RWPE1 (cell line): ENCODE data around the gene RHD.
A peak's percentile ranks its signal among the peaks of the same experiment; 100 is the strongest.
"Not testable (repeated sequence)": the region's sequence is repeated elsewhere in the genome, so short reads cannot be mapped to it uniquely, and the experiment has no call there.

Experiments used
- CTCF ChIA-PET: fragments of 350-600 bp; sonication (Branson Sonifier 250); formaldehyde crosslinking; extraction: SDS; loops from one replicate; lab custom pipeline; 2021; lab: Yijun Ruan, JAX
- POLR2A ChIA-PET: fragments of 400-600 bp; formaldehyde crosslinking; extraction: SDS; loops from one replicate; lab custom pipeline; 2020; ENCODE audit warnings: antibody characterized with exemption; ENCODE audit not compliant: low non-redundant PET; lab: Yijun Ruan, JAX
- DNase-seq: peaks from one replicate; pipeline ENCODE4 v3.0.0; 2012; ENCODE audit warnings: low spot score
- H3K27ac ChIP-seq: fragments of 450-650 bp; 2 replicates; pipeline ENCODE4 v1.5.1; 2017

The RHD gene

DNA sequence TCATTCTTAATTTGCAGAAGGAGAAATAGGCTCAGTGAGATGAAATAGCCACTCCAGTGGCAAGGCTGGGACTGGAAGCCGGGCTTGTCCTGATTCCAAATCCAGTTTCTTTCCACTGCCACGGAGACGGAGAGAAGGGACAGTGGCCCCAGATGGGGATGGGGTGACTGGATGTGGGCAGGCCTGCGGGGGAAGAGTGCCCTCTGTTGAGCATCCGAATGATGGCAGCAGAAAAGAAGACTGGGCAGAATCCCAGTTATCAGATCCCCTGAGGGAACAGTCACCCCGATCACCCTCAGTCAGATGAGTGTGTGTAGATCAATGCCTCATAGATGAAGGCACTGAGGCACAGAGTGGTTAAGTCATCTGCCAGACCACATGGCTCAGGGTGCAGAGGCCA, 17.7 kb downstream of the RHD start:
- H3K27ac ChIP-seq, CTCF ChIA-PET, POLR2A ChIA-PET, DNase-seq: not testable (repeated sequence)

DNA sequence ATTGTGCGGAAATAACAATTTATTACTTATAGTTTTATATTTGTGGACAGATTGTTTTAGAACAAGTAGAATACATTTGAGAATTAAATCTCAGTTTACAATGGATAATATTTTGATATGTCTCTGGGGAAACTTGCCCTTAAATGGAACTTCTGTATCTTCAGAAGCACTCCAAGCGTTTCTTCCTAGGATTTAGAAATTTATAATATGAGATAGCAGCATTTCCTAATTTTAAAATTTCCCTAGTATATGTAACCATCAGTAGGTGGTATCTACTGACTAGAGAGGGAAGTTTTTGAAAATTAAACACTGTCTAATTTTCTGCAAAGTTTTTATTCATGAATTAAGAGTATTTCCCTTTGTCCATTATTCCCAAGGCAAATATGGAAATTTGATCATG, 21.1 kb downstream of the RHD start:
- CTCF ChIA-PET: interaction anchor here (0.6 kb wide), 1 partner anchor 38 kb away, joined by 3 read pairs; no protein-coding TSS in a partner anchor
- H3K27ac ChIP-seq, POLR2A ChIA-PET, DNase-seq: not testable (repeated sequence)

DNA sequence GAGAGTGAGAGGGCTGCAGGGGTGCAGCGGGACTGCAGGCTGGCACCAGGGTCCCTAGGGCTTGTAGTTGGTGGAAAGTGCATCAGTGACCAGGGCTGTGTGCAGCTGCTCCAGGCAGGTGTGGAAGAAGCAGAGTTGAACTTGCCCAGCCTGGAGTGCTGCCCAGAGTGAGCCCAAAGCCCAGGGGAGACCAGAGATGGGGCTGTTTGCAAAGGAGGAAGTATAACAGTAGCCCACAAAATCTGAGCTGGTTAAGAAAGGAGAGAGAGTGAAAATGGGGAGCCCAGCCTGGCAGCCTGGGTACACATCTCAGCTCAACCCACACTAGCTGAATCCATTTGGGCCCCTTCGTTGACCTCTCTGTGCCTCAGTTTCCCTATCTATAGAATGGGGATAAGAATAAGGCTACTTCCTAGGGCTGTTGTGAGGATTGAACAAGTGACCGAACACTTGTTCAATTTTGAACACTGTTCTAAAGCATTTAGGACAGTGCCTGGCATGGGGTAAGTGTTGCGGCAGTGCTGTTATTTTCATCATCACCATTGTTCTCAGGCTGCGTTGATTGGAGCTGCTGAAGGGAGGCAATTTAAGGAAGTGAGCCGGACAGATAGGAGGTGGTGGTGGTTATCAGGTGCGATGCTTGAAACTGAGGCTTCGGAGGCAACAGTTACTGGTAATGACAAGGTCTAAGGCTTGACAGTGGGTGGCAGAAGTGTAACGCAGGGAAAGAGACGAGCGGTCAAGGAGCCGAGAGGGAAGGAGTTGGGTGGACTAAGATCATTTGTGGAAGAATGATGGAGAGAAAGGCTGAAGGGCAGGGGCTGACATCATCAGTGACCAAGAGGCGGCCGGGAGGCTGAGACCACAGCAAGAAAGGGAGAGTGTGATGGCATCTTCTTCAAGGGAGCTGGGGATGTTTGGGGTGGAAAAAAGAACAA, 22.8 kb downstream of the RHD start:
- H3K27ac ChIP-seq, CTCF ChIA-PET, POLR2A ChIA-PET, DNase-seq: not testable (repeated sequence)

DNA sequence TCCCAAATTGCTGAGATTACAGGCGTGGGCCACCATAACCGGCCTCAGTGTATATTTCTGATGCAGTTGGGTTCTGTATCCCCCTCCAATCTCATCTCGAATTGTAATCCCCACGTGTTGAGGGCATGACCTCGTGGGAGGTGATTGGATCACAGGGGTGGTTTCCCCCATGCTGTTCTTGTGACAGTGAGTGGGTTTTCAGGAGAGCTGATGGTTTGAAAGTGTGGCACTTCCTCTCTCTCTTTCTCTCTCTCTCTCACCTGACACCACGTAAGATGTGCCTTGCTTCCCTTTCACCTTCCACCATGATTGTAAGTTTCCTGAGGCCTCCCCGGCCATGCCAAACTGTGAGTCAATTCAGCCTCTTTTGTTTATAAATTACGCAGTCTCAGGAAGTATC, 24.2 kb downstream of the RHD start:
- H3K27ac ChIP-seq, DNase-seq, CTCF ChIA-PET, POLR2A ChIA-PET: not testable (repeated sequence)

DNA sequence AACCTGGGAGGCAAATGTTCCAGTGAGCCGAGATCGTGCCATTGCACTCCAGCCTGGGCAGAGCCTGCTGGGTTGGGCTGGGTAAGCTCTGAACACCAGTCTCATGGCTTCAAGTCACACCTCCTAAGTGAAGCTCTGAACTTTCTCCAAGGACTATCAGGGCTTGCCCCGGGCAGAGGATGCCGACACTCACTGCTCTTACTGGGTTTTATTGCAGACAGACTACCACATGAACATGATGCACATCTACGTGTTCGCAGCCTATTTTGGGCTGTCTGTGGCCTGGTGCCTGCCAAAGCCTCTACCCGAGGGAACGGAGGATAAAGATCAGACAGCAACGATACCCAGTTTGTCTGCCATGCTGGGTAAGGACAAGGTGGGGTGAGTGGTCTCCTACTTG, 28.4 kb downstream of the RHD start:
- H3K27ac ChIP-seq, CTCF ChIA-PET, POLR2A ChIA-PET, DNase-seq: not testable (repeated sequence)

DNA sequence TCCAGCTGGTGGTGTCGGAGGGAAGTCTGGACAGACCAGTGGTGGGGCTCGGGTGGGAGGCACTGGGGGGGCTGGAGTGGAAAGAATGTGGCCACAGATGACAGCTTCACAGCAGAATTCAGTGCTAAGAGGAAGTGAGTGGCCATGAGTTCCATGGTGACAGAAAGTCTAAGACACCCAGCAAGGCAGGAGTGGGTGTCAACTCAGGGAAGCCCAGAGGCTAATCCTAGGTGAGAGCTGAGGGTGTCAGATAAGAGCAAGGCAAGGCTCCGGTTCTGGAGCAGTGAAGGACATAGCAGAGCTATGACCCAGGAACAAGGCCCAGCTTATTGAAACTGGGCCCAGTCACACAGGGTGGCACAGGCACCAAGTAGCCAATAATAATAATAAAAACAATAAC, 30.0 kb downstream of the RHD start:
- DNase-seq, POLR2A ChIA-PET, H3K27ac ChIP-seq, CTCF ChIA-PET: not testable (repeated sequence)

DNA sequence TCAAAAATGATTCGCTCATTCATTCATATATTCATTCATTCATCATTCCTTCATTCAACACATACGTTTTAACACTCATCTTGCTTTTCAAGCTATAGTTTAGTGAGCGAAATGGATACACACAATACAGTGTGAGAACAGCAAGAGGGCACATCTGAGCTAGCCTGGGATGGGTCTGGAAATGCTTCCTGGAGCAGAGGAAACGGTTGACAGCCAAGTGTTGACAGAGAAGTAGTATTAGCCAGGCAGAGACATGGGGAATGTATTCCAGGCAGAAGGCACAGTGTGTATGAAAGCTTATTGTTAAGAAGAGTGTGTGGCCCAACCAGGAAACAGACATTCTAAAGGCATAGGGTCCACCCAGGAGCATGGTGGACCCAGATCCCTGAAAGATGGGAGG, 32.6 kb downstream of the RHD start:
- H3K27ac ChIP-seq, POLR2A ChIA-PET, DNase-seq, CTCF ChIA-PET: not testable (repeated sequence)

DNA sequence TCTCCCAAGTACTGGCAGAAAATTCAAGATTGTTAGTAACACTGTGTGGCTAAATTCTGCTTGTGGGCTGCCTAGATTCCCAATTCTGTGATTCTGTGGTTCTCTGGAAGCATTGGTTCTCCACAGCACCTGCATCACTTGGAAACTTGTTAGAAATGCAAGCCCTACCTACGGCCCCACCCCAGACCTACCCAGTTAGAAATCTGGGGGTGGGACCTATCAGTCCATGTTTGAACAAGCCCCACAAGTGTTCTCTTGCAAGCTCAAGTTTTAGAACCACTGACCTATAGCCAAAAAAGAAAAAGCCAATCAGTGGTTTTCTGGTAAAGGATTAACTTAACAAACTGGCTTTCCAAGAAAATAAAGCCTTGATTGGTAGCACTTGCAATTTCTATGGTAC, 35.9 kb downstream of the RHD start:
- H3K27ac ChIP-seq, POLR2A ChIA-PET, DNase-seq, CTCF ChIA-PET: not testable (repeated sequence)

DNA sequence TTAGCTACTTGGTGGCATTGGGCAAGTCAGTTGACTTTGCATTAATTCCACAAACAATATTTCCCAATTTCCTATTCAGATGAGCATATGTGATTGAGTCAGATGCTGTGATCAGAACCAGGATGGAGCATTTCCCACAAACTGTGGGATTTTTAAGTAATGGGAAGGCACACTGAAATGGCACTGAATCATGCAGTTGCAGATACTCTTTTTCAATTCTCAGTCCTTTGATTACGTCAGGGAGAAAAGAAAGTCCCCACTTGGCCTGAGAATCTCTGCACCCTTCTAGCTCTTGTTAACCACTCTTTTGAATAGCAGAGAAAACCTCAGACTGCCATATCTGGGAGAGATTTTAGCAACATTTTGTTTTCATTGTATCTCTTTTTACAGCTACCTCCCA, 36.8 kb downstream of the RHD start:
- POLR2A ChIA-PET, H3K27ac ChIP-seq, CTCF ChIA-PET, DNase-seq: not testable (repeated sequence)

DNA sequence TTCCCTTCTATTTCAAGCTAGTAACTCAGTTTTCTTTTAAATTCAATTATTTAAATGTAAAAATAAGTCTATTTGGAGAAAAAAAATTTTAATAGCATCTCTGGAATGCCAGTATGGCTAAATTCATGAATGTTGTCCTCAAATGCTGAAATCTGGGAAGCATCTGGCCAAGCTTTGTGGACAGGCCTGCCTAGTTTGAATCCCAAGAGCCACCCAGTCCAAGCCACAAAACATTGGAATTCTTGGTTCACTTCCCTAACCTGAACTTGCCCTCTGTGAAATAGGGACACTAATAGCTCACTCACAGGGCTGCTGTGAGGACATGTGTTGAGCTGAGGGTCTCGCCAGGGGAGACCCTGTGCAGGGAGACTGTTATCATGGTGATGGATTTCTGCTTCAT, 37.2 kb downstream of the RHD start:
- H3K27ac ChIP-seq, DNase-seq, POLR2A ChIA-PET, CTCF ChIA-PET: not testable (repeated sequence)

DNA sequence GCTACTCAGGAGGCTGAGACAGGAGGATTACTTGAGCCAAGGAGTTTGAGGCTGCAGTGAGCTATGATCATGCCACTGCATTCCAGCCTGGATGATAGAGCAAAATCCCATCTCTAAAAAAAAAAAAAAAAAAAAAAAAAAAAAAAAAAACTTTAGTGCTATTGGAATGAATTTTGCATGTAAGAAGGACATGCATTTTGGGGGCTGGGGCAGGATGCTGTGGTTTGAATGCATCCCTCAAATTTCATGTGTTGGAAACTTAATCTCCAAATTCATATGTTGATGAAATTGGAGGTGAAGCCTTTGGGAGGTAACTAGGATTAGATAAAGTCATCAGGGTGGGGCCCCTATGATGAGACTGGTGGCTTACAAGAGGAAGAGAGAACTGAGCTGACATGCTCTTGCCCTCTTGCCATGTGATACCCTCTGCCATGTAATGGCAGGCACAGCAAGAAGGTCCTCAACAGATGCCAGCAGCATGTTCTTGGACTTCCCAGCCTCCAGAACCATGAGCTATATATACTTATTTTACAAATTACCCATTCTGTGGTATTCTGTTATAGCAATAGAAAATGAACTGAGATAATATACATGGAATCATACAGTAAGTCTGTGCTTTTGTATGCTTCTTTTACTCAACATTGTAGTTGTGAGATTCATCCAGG, 40.6 kb downstream of the RHD start:
- H3K27ac ChIP-seq, DNase-seq, CTCF ChIA-PET, POLR2A ChIA-PET: not testable (repeated sequence)

DNA sequence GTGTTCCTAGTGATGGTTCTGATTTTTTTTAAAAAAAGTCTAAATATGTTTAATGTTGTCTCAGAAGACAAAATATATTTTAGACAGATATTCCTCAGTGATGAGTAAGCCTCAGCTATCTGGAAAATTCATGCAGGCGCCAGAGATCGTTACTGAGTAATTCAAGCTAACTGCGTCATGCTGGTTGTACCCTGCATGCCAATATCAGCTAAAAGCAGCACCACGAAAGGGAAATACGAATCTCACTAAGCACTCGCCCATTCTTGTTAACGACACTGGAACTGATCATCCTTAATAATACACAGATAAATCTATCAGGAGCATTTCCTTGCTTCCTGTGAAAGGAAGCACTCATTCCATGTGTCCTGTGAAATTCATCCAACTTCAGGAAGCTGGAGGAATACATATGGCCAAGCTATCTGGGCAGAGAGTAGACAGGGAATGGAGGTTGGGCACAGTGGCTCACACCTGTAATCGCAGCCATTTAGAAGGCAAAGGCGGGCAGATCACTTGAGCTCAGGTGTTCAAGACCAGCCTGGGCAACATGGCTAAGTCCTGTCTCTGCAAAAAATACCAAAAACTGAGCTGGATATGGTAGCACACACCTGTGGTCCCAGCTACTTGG, 48.1 kb downstream of the RHD start:
- POLR2A ChIA-PET: interaction anchor here (0.6 kb wide), 1 partner anchor 11 kb away, joined by 3 read pairs; no protein-coding TSS in a partner anchor
- peak; percentile 42 for DNase-seq
- CTCF ChIA-PET: not testable (repeated sequence)
- H3K27ac ChIP-seq: peak overlapping the region; percentile 79

DNA sequence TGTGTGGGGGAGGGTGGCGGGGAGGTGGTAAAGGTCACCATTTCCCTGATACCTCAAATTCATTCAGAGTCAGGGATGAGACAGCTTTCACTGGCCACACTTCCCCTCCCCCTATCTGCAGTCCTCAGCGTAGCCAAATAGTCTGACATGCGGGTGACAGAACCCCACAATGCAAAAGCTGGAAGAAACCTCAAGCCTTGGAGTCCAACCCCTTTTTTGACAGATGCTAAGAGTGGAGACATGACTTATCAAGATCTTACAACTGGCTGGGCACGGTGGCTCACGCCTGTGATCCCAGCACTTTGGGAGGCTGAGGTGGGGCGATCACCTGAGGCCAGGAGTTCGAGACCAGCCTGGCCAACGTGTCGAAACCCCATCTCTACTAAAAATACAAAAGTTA, 49.8 kb downstream of the RHD start:
- H3K27ac ChIP-seq, POLR2A ChIA-PET, DNase-seq: not testable (repeated sequence)
- CTCF ChIA-PET: interaction anchor here (0.6 kb wide), 1 partner anchor 1590 kb away, joined by 7 read pairs; no protein-coding TSS in a partner anchor

DNA sequence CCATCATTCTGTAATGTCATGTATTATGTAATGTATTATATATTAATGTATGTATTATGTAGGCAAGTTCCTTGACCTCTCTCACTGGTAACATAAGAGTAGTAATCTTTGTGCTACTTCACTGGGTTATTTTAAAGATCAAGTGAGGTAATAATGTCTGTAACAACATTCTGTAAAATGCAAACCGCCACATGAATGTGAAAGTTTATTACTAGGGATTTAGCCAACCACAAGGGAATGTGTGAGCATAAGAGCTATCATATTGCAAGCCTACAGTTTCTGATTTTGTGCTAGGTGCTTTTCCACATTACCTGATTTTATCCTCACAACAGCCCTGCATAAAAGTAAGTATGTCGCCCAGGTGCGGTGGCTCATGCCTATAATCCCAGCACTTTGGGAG, 52.1 kb downstream of the RHD start:
- H3K27ac ChIP-seq, POLR2A ChIA-PET, CTCF ChIA-PET, DNase-seq: not testable (repeated sequence)

DNA sequence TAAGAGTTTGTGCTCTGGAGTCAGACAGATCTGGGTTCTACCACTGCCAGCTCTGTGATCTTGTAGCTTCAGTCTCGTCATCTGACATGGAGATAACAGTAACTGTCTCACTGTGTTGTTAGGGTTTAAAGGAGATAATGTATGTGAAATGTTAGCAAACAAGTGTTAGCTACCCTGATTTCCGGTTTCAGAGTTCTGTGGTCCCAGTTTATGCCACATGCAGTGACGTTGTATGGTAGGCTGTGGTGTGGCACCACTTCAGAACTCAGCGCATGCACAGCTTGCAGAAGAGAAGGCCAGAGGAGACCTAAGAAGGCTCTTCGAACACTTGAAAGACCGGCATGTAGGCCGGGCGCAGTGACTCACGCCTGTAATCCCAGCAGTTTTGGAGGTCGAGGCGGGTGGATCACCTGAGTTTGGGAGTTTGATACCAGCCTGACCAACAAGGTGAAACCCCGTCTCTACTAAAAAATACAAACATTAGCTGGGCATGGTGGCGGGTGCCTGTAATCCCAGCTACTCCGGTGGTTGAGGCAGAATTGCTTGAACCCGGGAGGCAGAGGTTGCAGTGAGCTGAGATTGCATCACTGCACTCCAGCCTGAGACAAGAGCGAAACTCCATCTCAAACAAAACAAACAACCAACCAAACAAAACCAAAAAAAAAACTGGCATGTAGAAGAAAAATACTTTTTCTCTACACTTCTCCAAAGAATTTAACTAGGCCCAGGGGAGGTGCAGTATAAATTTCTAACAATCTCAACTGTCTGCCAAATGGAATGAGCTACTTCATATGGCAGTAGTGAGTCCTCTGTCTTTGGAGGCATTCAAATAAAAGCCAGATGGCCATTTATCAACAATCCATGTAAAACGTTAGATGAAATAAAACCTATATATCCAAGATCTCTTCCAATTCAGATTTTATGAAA, 55.8 kb downstream of the RHD start:
- CTCF ChIA-PET, H3K27ac ChIP-seq, DNase-seq, POLR2A ChIA-PET: not testable (repeated sequence)

DNA sequence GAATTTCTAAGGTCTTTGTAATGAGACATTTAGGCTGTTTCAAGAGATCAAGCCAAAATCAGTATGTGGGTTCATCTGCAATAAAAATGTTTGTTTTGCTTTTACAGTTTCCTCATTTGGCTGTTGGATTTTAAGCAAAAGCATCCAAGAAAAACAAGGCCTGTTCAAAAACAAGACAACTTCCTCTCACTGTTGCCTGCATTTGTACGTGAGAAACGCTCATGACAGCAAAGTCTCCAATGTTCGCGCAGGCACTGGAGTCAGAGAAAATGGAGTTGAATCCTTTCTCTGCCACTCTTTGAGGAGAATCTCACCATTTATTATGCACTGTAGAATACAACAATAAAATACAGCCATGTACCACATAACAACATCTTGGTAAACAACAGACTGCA, 56.5 kb downstream of the RHD start:
- H3K27ac ChIP-seq, DNase-seq, POLR2A ChIA-PET, CTCF ChIA-PET: not testable (repeated sequence)
